Transverse colon (tissue), 4 donors: Measurements from ENCODE around the gene CRTC1.

Source experiments
- CTCF ChIP-seq, 5 experiments: fragments of 200-600 bp in 3 of 5; fragments of 450-650 bp in 2 of 5; sonication (generic) in 3 of 5; IDR thresholded peaks; 1 replicate in 2 of 5; 2 replicates in 3 of 5; pipeline ENCODE4 v1.5.1; 2016 to 2017; ENCODE audit warnings: antibody characterized with exemption in 5 of 5, inconsistent platforms in 3 of 5, mild to moderate bottlenecking in 2 of 5, moderate library complexity in 1 of 5
- POLR2A ChIP-seq: fragments of 450-650 bp; IDR thresholded peaks from one replicate; pipeline ENCODE4 v1.6.1; 2016; ENCODE audit warnings: antibody characterized with exemption, mild to moderate bottlenecking, moderate library complexity
- POLR2AphosphoS5 ChIP-seq, 3 donors: sonication (generic); formaldehyde crosslinking; IDR thresholded peaks; one replicate each; pipeline ENCODE4 v1.6.1; 2016; ENCODE audit warnings: antibody characterized with exemption in 3 of 3

DNA sequence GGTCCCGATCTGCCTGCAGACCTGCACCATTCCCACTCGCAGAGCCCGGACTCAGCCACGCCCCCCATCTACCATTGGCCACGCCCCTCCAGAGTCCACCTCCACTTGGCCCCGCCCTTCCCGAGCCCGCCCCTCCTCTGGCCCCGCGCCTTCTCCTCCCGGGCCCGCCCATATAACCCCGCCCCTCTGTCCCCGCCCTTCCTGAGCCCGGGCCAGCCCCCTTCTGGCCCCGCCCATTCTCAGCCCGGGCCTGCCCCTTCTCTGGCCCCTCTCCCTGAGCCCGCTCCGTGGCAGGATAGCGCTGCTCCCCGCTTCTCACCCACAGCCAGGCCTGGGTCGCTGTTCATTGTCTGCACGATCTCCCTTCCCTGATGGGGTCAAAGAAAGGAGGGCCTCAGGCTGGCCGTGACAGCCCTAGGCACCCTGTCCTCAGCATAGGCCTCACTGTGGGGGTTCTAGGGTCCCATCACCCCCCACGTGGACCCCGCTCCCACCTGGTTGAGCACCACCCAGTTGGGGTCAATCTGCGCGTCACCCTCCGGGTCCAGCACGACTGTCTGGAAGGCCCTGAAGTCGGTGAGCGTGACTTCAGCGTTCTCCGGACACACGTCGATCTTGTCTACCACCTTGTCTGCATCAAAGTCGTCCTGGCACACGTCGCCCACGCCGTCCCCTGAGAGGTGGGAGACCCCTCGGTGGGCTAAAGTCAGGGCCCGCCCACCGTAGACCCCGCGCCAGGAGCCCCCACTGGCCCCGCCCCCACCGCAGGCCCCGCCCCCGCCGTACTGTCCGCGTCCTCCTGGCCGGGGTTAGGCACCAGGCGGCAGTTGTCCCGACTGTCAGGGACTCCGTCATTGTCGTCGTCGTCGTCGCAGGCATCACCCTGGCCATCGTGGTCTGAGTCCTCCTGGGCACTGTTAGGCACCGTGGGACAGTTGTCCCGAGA is 102.0 kb downstream of the CRTC1 start:
- TF ChIP-seq CTCF (IDR thresholded peaks at IDR 0.05) (no peak), POLR2A (no peak), POLR2AphosphoS5 (IDR thresholded peaks at IDR 0.05) (no peak)
